NCI-H1092 (cell line): ENCODE data around the gene CMSS1.
A peak's percentile ranks its signal among the peaks of the same experiment; 100 is the strongest.
"Not testable (repeated sequence)": the region's sequence is repeated elsewhere in the genome, so short reads cannot be mapped to it uniquely, and the experiment has no call there.

Source experiments
- DNase-seq: peaks from one replicate; lab custom pipeline; 2025; lab: John Stamatoyannopoulos, UW

The CMSS1 gene

GRCh38 chr3:99818818-99819217 is 1.2 kb downstream of the CMSS1 start:
- no peak for DNase-seq

- DNase-seq: no peak
These were observed 6.4 kb downstream of the CMSS1 start for GRCh38 chr3:99823723-99824711.

GRCh38 chr3:99825004-99825640 is 7.5 kb downstream of the CMSS1 start:
- DNase-seq: no peak

GRCh38 chr3:99829844-99830243 is 12.2 kb downstream of the CMSS1 start:
- no peak for DNase-seq

- no peak for DNase-seq
These were observed 16.0 kb downstream of the CMSS1 start for GRCh38 chr3:99833617-99834205.

- no peak for DNase-seq
These were observed 16.7 kb downstream of the CMSS1 start for GRCh38 chr3:99834211-99834957.

- DNase-seq: no peak
These were observed 19.0 kb downstream of the CMSS1 start for GRCh38 chr3:99836681-99837080.

GRCh38 chr3:99837715-99838114 is 20.1 kb downstream of the CMSS1 start:
- DNase-seq: no peak

GRCh38 chr3:99838755-99839154 is 21.1 kb downstream of the CMSS1 start:
- no peak for DNase-seq

- DNase-seq: no peak
These were observed 22.0 kb downstream of the CMSS1 start for GRCh38 chr3:99839613-99840012.

GRCh38 chr3:99841949-99842348 is 24.3 kb downstream of the CMSS1 start:
- DNase-seq: not testable (repeated sequence)

GRCh38 chr3:99842826-99843589 is 25.3 kb downstream of the CMSS1 start:
- DNase-seq: peak; percentile 46

- DNase-seq: no peak
These were observed 26.1 kb downstream of the CMSS1 start for GRCh38 chr3:99843590-99844258.

GRCh38 chr3:99845331-99845730 is 27.7 kb downstream of the CMSS1 start:
- DNase-seq: no peak

GRCh38 chr3:99845999-99846398 is 28.3 kb downstream of the CMSS1 start:
- DNase-seq: no peak

- DNase-seq: no peak
These were observed 29.0 kb downstream of the CMSS1 start for GRCh38 chr3:99846477-99847160.

- DNase-seq: no peak
These were observed 30.8 kb downstream of the CMSS1 start for GRCh38 chr3:99848433-99848832.

GRCh38 chr3:99850608-99851007 is 32.9 kb downstream of the CMSS1 start:
- no peak for DNase-seq

GRCh38 chr3:99851955-99852354 is 34.3 kb downstream of the CMSS1 start:
- no peak for DNase-seq

- no peak for DNase-seq
These were observed 35.2 kb downstream of the CMSS1 start for GRCh38 chr3:99852851-99853250.
